HUES6 (cell line): ENCODE measurements around the gene CCDC24.

Experiments used
- H3K27ac ChIP-seq: 2 replicates; pipeline ENCODE4 v1.7.0; 2013; ENCODE audit warnings: low read depth, mild to moderate bottlenecking, low read length, inconsistent platforms
- H3K27me3 ChIP-seq: 2 replicates; pipeline ENCODE4 v1.6.1; 2013; ENCODE audit warnings: low read length; ENCODE audit not compliant: control insufficient read depth, insufficient read depth
- H3K36me3 ChIP-seq: 2 replicates; pipeline ENCODE4 v1.6.1; 2013; ENCODE audit warnings: low read length; ENCODE audit not compliant: control insufficient read depth, insufficient read depth
- H3K4me1 ChIP-seq: 2 replicates; pipeline ENCODE4 v1.6.1; 2013; ENCODE audit warnings: low read length; ENCODE audit not compliant: control insufficient read depth, insufficient read depth
- H3K4me3 ChIP-seq: 2 replicates; pipeline ENCODE4 v1.5.1; 2013; ENCODE audit warnings: low read depth, low read length
- H3K9ac ChIP-seq: one replicate; pipeline ENCODE4 v1.6.1; 2013; ENCODE audit warnings: mild to moderate bottlenecking, low read length
- H3K9me3 ChIP-seq: 2 replicates; pipeline ENCODE4 v1.6.1; 2013; ENCODE audit warnings: low read depth, low read length; ENCODE audit not compliant: control insufficient read depth, insufficient read depth

CCDC24 gene

DNA sequence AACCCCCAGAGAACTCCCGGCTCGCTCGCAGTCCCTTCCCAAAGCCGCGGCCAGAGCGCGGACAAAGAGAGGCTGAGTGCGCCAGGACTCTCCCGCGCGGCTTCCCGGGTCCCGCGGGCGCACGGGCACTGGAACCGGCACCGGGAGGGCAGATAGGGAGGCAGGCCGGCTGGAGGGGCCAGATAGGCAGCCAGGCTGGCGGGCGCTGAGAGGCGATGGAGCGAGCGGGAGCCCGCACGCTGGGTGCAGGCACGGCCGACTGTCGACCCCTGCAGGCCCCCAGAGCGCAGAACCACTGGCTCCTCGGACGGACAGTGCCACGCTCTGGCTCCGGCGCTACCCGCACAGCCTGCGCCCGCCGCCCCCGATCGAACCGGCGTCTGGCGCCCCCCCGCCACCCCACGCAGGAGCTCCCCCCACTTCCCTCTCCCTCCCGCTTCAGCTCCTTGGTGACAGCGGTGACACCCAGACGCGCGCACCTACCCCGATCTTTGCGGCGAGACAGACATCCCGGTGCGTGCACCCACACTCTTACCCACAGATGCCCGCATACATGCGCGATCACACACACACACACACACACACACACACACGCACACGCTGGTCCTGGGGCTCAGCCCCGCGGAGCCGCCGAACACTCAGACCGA lies 39.3 kb downstream of the CCDC24 start:
- peak overlapping the region; percentile 87 for H3K27ac ChIP-seq
- H3K4me1 ChIP-seq, result peaks cover 38% of the 10 kb centered on the region

DNA sequence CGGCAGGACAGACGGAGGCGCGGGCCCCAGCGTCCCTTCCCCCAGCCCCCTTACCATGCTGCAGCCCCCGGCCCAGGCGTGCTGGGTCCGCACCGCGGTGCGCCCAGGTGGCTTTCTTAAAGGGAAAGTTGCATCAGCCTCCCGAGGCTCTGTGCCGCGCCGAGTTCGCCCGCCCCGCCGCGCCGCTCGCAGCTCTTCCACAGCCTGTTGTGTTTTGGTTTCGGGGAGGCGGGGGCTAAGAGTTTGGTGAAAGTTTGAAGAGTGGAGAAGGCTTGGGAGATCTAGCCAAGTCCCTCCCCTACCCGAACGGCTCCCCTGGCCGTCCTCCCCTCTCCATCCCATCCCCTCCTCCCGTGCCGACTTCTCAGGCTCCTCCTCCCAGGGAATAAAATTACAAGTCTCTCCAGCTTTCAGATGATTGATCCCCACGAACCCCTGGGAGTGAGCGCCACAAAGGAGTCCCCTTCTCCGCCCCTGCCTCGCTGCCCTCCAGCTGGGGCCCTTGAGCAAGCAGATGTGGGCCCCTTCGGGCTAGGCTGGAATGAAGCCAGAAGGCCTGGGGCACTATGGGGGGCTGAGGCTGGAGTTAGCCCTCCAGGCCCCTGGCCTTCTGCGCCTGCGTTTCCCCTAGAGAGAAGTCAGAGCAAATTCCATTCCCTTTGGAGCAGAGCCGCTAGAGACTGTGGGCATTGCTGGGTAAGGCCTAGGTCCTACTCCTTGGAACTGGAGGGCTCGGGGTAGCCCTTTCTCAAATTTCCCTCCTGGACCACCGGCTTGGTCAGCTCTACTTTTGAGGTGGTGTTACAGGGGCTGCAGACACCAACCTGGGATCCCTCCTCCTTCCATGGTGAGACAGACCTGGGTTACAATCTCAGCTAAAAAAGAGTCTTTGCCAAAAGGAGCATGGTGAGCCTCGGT lies 40.1 kb downstream of the CCDC24 start, which contains the start of gene SLC6A9:
TSS of gene SLC6A9 (minus strand) at position 211 of the 918 bp plus-strand sequence. CDS start 7,185 bp downstream, outside the sequence.
- peak within 1 kb of the TSS; percentile 75 for H3K4me3 ChIP-seq
- peak within 1 kb of the TSS; percentile 87 for H3K27ac ChIP-seq
- H3K27me3 ChIP-seq, result peaks cover 4% of the 10 kb centered on the region; the same call in 1 of the 2 replicates
- H3K4me1 ChIP-seq, result peaks cover 40% of the 10 kb centered on the region
- no peaks in the 10 kb centered on the region for H3K9me3 ChIP-seq
- H3K36me3 ChIP-seq, result no peaks in the 10 kb centered on the region
- H3K9ac ChIP-seq, result peak within 1 kb of the TSS; percentile 90

More for the DNA sequence above, 39.3 kb downstream of the CCDC24 start:
- peaks cover 4% of the 10 kb centered on the region; the same call in 1 of the 2 replicates for H3K27me3 ChIP-seq
- no peaks in the 10 kb centered on the region for H3K9me3 ChIP-seq
- H3K9ac ChIP-seq, result peak overlapping the region; percentile 90
- H3K36me3 ChIP-seq, result no peaks in the 10 kb centered on the region
- peak overlapping the region; percentile 75 for H3K4me3 ChIP-seq

DNA sequence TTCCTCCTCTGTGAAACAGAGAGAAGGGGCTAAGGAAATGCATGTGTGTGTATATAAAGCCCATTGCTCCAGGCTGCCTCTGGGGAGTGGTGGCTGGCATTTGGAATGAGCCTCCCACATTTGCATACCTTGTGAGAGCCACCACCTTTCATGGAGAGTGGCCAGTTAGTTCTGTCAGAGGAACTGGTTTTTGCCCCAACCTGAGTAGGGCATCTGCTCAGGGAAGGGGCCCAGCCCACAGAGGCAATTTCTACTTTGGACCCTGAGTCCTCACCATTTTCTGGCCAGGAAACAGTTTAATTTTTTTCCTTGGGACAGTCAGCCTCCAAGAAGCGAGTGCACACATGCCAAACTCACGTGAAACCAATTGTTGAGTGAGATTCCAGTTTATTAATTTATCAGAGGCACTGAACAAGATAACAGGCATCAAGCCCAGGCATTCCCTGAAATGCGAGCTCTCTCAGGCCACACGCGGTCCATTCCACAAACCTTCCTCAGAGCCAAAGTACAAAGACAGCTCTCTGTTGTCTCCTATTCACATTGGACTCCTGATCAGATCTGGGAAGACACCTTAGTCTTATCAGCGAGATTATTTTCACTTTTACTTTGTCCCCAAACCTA lies 40.9 kb downstream of the CCDC24 start:
- Histone ChIP-seq H3K4me1 (peaks cover 40% of the 10 kb centered on the region), H3K36me3 (no peaks in the 10 kb centered on the region), H3K4me3 (peak overlapping the region; percentile 75), H3K27me3 (peaks cover 4% of the 10 kb centered on the region; the same call in 1 of the 2 replicates), H3K9me3 (no peaks in the 10 kb centered on the region), H3K27ac (peak overlapping the region; percentile 52; the same call in 1 of the 2 replicates), H3K9ac (no peak overlapping the region)

DNA sequence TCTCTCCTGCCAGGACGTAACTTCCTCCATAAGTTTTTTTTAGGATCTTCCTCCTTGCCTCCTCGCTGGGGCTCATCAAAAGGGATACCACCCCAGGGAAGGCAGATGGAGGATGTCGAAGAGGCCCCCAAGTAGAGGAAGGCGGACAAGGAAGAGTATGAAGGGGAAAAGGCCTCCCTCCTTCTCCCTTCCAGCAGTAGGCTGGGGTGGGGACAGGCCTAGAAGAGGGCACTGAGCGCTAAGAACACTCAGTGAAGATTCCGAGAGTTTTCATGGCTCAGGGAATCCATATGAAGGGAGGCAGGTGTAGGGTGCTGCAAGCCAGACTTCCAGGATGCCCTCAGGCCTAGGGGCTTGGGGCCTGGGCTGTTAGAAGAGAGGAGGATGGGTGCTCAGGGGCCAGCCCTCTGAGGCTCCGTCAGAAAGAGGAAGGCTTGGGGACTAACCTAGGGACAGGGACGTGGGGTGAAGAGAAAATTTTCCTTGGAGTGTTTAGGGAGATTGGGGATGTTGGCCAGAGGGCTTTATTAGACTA lies 41.7 kb downstream of the CCDC24 start:
- peaks cover 4% of the 10 kb centered on the region; the same call in 1 of the 2 replicates for H3K27me3 ChIP-seq
- peaks cover 40% of the 10 kb centered on the region for H3K4me1 ChIP-seq
- H3K9ac ChIP-seq, result no peak overlapping the region
- H3K27ac ChIP-seq, result no peak overlapping the region
- H3K9me3 ChIP-seq, result no peaks in the 10 kb centered on the region
- H3K36me3 ChIP-seq, result no peaks in the 10 kb centered on the region
- no peak overlapping the region for H3K4me3 ChIP-seq

DNA sequence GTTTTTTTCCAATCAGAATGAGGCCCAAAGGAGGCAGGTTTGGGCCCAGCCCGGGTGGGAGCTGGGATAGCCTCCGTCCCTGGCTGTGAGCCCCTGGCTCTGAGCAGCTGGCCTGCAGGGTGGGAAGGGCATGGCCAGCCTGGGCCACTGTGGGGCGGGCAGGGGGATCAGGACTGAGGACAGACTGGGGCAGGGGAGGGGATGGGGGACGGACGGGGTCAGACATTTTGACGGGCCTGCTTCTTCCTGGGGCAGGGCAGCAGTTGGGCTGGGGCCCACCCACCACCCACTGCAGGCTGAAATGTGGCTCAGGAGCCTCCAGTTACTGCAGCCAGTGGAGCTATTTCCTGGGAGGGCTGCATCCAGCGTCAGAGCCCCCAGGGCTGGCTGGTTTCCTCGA lies 42.4 kb downstream of the CCDC24 start:
- Histone ChIP-seq H3K9me3 (no peaks in the 10 kb centered on the region), H3K36me3 (no peaks in the 10 kb centered on the region), H3K4me3 (no peak overlapping the region), H3K27ac (no peak overlapping the region), H3K4me1 (peaks cover 40% of the 10 kb centered on the region), H3K27me3 (peaks cover 4% of the 10 kb centered on the region; the same call in 1 of the 2 replicates), H3K9ac (no peak overlapping the region)

DNA sequence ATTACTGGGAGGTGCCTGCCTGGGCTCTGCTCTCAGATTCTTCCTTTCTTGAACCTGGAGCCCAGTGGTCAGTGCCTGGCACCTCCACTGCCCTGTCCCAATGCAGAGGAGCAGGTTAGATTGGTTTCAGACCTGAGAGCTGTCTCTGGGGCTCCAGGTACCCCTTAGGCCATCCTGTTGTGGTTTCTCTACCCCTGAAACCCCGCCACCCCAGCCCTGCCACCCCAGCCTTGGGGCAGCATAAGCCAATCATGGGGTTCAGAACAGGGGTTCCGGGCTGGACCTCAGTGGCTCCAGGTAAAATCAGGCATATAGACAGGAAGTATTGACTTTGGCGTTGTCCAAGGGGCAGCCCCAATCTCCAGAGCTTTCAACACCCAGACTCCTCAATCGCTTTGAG lies 43.0 kb downstream of the CCDC24 start:
- peaks cover 33% of the 10 kb centered on the region for H3K4me1 ChIP-seq

GRCh38 chr1:44034976-44035716 lies 43.7 kb downstream of the CCDC24 start:
- no peaks in the 10 kb centered on the region for H3K27me3 ChIP-seq
- H3K27ac ChIP-seq, result no peak overlapping the region
- H3K9me3 ChIP-seq, result no peaks in the 10 kb centered on the region
- no peak overlapping the region for H3K9ac ChIP-seq
- no peaks in the 10 kb centered on the region for H3K36me3 ChIP-seq
- peaks cover 31% of the 10 kb centered on the region for H3K4me1 ChIP-seq
- no peak overlapping the region for H3K4me3 ChIP-seq

More for the DNA sequence above, 43.0 kb downstream of the CCDC24 start:
- no peak overlapping the region for H3K27ac ChIP-seq
- H3K27me3 ChIP-seq, result no peaks in the 10 kb centered on the region
- H3K9me3 ChIP-seq, result no peaks in the 10 kb centered on the region
- no peak overlapping the region for H3K9ac ChIP-seq
- no peaks in the 10 kb centered on the region for H3K36me3 ChIP-seq
- no peak overlapping the region for H3K4me3 ChIP-seq

DNA sequence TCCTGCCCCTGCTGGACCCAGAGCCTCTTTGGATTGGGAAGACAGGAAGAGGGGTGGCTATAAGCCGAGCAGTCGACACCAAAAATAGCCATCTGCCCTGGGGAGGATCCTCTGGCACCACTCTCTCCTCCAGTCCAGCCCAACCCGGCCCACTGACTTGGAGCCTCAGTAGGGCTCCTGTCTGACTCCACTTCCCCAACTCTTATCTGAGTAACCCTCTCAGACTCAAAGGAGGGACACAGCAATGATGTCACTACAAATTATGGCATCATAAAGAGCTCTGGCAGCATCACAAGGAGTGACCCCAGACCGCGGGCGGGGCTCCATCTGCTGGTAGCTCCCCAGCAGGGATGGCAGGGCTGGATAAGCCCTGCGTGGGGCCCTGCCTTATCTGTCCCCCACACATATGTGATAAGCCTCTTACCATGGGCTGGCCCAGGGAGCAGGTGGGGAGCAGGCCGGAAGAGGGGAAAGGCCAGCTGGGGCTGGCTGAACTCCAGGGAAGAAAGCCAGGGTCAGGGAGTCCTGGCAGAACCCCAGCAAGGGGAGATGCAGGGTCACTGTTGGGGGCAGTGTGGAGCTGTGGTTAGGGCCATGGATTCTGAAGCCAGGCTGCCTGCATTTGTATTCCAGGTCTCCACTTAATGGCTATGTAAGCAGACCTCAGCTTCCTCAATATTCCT lies 44.5 kb downstream of the CCDC24 start:
- no peaks in the 10 kb centered on the region for H3K36me3 ChIP-seq
- no peak overlapping the region for H3K27ac ChIP-seq
- H3K9me3 ChIP-seq, result no peaks in the 10 kb centered on the region
- no peaks in the 10 kb centered on the region for H3K27me3 ChIP-seq
- no peak overlapping the region for H3K9ac ChIP-seq
- H3K4me1 ChIP-seq, result peaks cover 31% of the 10 kb centered on the region
- H3K4me3 ChIP-seq, result no peak overlapping the region

DNA sequence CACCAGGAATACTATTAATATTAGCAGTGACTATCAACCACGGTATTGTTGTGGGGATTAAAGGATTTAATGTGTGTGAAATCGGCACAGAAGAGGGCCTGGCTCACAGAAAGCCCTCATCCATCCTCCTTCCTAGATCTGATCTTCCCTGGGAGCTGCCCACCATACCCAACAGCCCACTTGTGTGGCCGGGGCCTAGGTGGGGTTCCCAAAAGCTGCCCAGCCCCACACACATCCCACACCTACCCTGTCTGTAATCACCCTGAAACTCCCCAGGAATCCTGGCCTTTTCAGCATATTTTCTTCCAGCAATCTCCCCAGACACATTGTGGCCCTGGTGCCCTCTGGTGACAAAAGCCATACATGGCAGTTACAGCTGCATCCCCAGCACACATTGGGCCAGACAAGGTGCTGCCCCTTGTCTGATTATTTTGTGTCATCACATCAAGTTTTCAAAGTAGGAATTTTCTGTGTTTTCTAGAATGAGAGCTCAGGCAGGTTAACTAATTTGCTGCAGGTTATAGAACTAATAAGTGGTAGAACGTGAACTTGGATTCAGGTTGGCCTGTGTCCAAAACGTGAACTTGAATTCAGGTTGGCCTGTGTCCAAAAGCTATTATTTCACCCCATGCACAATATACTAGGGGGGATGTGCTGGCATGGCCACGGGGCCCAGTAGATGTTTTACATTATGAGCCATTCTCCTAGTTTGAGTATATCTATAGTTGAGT lies 45.2 kb downstream of the CCDC24 start:
- H3K27ac ChIP-seq, result no peak overlapping the region
- no peak overlapping the region for H3K9ac ChIP-seq
- no peak overlapping the region for H3K4me3 ChIP-seq
- no peaks in the 10 kb centered on the region for H3K9me3 ChIP-seq
- H3K4me1 ChIP-seq, result peaks cover 30% of the 10 kb centered on the region
- no peaks in the 10 kb centered on the region for H3K36me3 ChIP-seq
- H3K27me3 ChIP-seq, result no peaks in the 10 kb centered on the region
